Prostate gland (tissue), 2 donors: ENCODE data around the gene MTSS2. TPM values are rescaled to one million over a fixed set of nuclear protein-coding genes. Genes with fewer than 3 reads are reported as not detected.

Experiments used
- DNase-seq: peaks from one replicate; pipeline ENCODE4 v3.0.0-alpha.2; 2019; ENCODE audit warnings: low spot score
- H3K27ac ChIP-seq, 2 donors: fragments of 200-600 bp; sonication (generic); 2 replicates each; pipeline ENCODE4 v1.5.1; 2017 to 2019
- H3K27me3 ChIP-seq: fragments of 200-600 bp; sonication (generic); replicated peaks from 2 replicates; pipeline ENCODE4 v1.5.1; 2019; ENCODE audit not compliant: insufficient read depth
- H3K36me3 ChIP-seq, 2 donors: fragments of 200-600 bp; sonication (generic); 1 replicate in 1 of 2; 2 replicates in 1 of 2; pipeline versions ENCODE4 v1.5.1 to v1.8.1; 2017 to 2019
- H3K4me1 ChIP-seq: fragments of 200-600 bp; sonication (generic); replicated peaks from 2 replicates; pipeline ENCODE4 v1.5.1; 2019
- H3K4me3 ChIP-seq, 2 donors: fragments of 200-600 bp; sonication (generic); 2 replicates each; pipeline ENCODE4 v1.5.1; 2017 to 2019
- H3K9me3 ChIP-seq: fragments of 200-600 bp; sonication (generic); 2 replicates; pipeline ENCODE4 v1.5.1; 2017
- CTCF ChIP-seq, 4 experiments: fragments of 200-600 bp in 2 of 4; fragments of 450-650 bp in 2 of 4; sonication (generic) in 2 of 4; IDR thresholded peaks; 1 replicate in 3 of 4; 2 replicates in 1 of 4; pipeline ENCODE4 v1.5.1; 2016 to 2019; ENCODE audit warnings: antibody characterized with exemption in 4 of 4, mild to moderate bottlenecking in 2 of 4, moderate library complexity in 2 of 4
- POLR2A ChIP-seq: fragments of 450-650 bp; IDR thresholded peaks from one replicate; pipeline ENCODE4 v1.6.1; 2016; ENCODE audit warnings: antibody characterized with exemption, mild to moderate bottlenecking
- POLR2AphosphoS5 ChIP-seq: sonication (generic); formaldehyde crosslinking; IDR thresholded peaks from one replicate; pipeline ENCODE4 v1.6.1; 2017; ENCODE audit warnings: antibody characterized with exemption
- WGBS: methylation state at CpG from one replicate; pipeline ENCODE4 v1.1.5; 2018; 5-methylcytosine and 5-hydroxymethylcytosine counted together
- intact Hi-C: fragments of 100-400 bp; cut with DNase I; formaldehyde crosslinking; loops from one replicate; pipeline ENCODE4 v1.14.2; 2022
- total RNA-seq, 2 donors: library from RNA; depleted of rRNA; stranded (reverse); fragments of >200 nt; gene quantifications; one replicate each; pipeline ENCODE4 v1.1.0, GENCODE V29; 2016

MTSS2 gene
- total RNA-seq, 2 donors from 2014 or later, result 42.4 to 92.4 TPM

- DNase-seq, result no peak
- no peaks in the 10 kb centered on the region for H3K36me3 ChIP-seq
- no peak overlapping the region for H3K4me3 ChIP-seq
- intact Hi-C loops, result no loop called here
- no peak overlapping the region for H3K27ac ChIP-seq
- no peaks in the 10 kb centered on the region for H3K9me3 ChIP-seq
- no peaks in the 10 kb centered on the region for H3K27me3 ChIP-seq
- H3K4me1 ChIP-seq, result peaks cover 18% of the 10 kb centered on the region
- 89% methylated on average over 11 of the region's 11 CpGs for WGBS
- TF ChIP-seq CTCF (IDR thresholded peaks at IDR 0.05), result no peak
- no peak for TF ChIP-seq POLR2AphosphoS5
- TF ChIP-seq POLR2A, result no peak
These were observed 26.5 kb upstream of the MTSS2 start for GRCh38 chr16:70712359-70712758.

- DNase-seq, result no peak
- H3K4me1 ChIP-seq, result peaks cover 17% of the 10 kb centered on the region
- H3K27me3 ChIP-seq, result no peaks in the 10 kb centered on the region
- no peaks in the 10 kb centered on the region for H3K36me3 ChIP-seq
- no peak overlapping the region for H3K4me3 ChIP-seq
- intact Hi-C loops, result no loop called here
- H3K27ac ChIP-seq, result no peak overlapping the region
- TF ChIP-seq CTCF (IDR thresholded peaks at IDR 0.05), result no peak
- no peak for TF ChIP-seq POLR2AphosphoS5
- TF ChIP-seq POLR2A, result no peak
- WGBS, result 87% methylated on average over 14 of the region's 14 CpGs
- no peaks in the 10 kb centered on the region for H3K9me3 ChIP-seq
These were observed 25.6 kb upstream of the MTSS2 start for GRCh38 chr16:70711211-70712031.

- H3K9me3 ChIP-seq, result no peaks in the 10 kb centered on the region
- H3K36me3 ChIP-seq, result no peaks in the 10 kb centered on the region
- H3K4me3 ChIP-seq, result no peak overlapping the region
- no peak for DNase-seq
- peaks cover 9% of the 10 kb centered on the region for H3K4me1 ChIP-seq
- whole genome bisulfite sequencing, result 85% methylated on average over 31 of the region's 31 CpGs
- TF ChIP-seq POLR2AphosphoS5, result no peak
- TF ChIP-seq POLR2A, result no peak
- no peak for TF ChIP-seq CTCF (IDR thresholded peaks at IDR 0.05)
- no peak overlapping the region for H3K27ac ChIP-seq
- H3K27me3 ChIP-seq, result no peaks in the 10 kb centered on the region
- intact Hi-C loops, result no loop called here
These were observed 24.8 kb upstream of the MTSS2 start for GRCh38 chr16:70710422-70711210.

- Histone ChIP-seq H3K4me3 (no peak overlapping the region), H3K4me1 (peaks cover 3% of the 10 kb centered on the region), H3K36me3 (no peaks in the 10 kb centered on the region), H3K9me3 (no peaks in the 10 kb centered on the region), H3K27ac (peak overlapping the region in 1 of 2 donors; percentile 14), H3K27me3 (no peaks in the 10 kb centered on the region)
- DNase-seq, result no peak
- intact Hi-C loops, result no loop called here
- TF ChIP-seq POLR2AphosphoS5, result no peak
- no peak for TF ChIP-seq CTCF (IDR thresholded peaks at IDR 0.05)
- TF ChIP-seq POLR2A, result no peak
- 37% methylated on average over 7 of the region's 7 CpGs for WGBS
These were observed 24.1 kb upstream of the MTSS2 start for GRCh38 chr16:70709942-70710341.
